Measurements from ENCODE around the gene FRMD1.

Gene FRMD1

GRCh38 chr6:168124158-168124557 lies 45.1 kb upstream of the FRMD1 start:
- TF ChIP-seq, protein P1, sequence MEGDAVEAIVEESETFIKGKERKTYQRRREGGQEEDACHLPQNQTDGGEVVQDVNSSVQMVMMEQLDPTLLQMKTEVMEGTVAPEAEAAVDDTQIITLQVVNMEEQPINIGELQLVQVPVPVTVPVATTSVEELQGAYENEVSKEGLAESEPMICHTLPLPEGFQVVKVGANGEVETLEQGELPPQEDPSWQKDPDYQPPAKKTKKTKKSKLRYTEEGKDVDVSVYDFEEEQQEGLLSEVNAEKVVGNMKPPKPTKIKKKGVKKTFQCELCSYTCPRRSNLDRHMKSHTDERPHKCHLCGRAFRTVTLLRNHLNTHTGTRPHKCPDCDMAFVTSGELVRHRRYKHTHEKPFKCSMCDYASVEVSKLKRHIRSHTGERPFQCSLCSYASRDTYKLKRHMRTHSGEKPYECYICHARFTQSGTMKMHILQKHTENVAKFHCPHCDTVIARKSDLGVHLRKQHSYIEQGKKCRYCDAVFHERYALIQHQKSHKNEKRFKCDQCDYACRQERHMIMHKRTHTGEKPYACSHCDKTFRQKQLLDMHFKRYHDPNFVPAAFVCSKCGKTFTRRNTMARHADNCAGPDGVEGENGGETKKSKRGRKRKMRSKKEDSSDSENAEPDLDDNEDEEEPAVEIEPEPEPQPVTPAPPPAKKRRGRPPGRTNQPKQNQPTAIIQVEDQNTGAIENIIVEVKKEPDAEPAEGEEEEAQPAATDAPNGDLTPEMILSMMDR (IDR thresholded peaks at IDR 0.05; ENCODE audit: low read depth, low read length), result no peak
- H3K4me3 ChIP-seq (ENCODE audit: low read depth, low read length), result no peak overlapping the region

DNA sequence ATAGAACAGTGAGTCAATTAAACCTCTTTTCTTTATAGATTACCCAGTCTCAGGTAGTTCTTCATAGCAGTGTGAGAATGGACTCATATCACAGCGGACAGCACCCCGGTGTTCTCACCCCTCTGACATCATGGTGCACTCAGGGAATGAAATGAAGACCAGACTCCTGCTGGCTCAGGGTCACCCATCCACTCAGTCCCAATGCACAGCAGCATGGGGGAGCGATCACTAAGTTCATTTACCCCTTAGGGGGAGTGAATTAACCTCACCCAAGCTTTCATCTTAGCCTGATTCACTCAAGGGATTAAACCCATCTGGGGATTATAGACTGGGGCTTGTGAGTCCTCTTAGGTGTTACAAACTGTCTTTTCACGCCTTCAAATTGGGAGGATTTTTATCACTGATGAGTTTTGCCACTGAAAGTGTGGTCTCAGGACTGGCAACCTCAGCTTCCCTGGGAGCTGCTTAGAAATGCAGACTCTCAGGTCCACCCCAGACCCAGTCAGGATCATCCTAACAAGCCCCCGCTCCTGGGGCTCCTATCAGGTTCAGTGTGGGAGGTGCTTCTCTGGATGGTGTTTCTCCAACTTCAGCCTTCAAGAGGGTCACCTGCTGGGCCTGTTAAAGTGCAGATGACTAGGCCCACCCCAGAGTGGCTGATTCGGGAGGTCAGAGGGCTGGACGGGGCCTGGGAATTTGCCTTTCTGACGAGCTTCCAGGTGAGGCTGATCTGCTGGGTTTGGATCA lies 44.3 kb upstream of the FRMD1 start:
- TF ChIP-seq, protein P1 (IDR thresholded peaks at IDR 0.05; ENCODE audit: low read depth, low read length), result no peak
- no peak overlapping the region for H3K4me3 ChIP-seq (ENCODE audit: low read depth, low read length)

DNA sequence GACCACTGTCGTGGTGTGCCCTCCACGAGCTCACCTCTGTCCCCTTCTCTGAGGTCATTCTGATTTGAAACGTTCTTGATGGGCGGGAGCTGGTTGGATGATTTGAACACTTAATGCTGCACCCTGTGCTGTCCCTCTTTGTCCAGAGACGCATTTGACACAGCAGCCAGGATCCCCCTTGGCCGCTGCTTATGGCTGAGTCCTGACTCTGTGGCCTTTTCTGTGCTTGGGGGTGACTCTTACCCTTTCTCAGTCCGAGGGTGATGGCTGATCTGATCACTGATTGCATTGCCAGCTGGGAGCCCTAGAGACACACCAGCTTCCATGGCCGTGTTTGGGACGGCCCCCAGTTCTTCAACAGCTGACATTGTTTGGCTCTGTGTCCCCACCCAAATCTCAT lies 43.5 kb upstream of the FRMD1 start:
- TF ChIP-seq, protein P1 (IDR thresholded peaks at IDR 0.05; ENCODE audit: low read depth, low read length), result no peak
- no peak overlapping the region for H3K4me3 ChIP-seq (ENCODE audit: low read depth, low read length)

DNA sequence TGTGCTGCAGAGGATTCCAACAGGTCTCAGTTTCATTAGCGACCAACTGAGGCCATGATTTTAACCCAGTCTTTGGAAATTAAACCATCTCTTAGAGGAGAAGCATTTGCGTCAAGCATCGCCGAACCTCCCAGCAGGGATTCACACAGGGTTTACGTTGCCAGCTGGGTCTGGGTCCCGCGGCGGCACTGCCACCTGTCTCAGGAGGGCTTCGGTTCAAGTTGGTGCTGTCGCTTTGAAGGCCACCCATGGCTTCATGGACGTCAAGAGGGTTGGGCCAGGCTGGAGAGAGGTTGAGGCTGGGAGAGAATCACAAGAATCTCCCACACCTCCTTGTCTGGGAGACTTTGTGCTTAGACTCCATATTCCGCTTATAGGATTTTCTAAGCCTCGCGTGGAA lies 43.0 kb upstream of the FRMD1 start:
- TF ChIP-seq, protein P1 (IDR thresholded peaks at IDR 0.05; ENCODE audit: low read depth, low read length), result no peak
- no peak overlapping the region for H3K4me3 ChIP-seq (ENCODE audit: low read depth, low read length)

GRCh38 chr6:168121303-168121665 lies 42.3 kb upstream of the FRMD1 start:
- no peak overlapping the region for H3K4me3 ChIP-seq (ENCODE audit: low read depth, low read length)
- TF ChIP-seq, protein P1 (IDR thresholded peaks at IDR 0.05; ENCODE audit: low read depth, low read length), result no peak

GRCh38 chr6:168120390-168121302 lies 41.6 kb upstream of the FRMD1 start:
- TF ChIP-seq, protein P1 (IDR thresholded peaks at IDR 0.05; ENCODE audit: low read depth, low read length), result no peak
- no peak overlapping the region for H3K4me3 ChIP-seq (ENCODE audit: low read depth, low read length)

- H3K4me3 ChIP-seq (ENCODE audit: low read depth, low read length), result no peak overlapping the region
- TF ChIP-seq, protein P1 (IDR thresholded peaks at IDR 0.05; ENCODE audit: low read depth, low read length), result no peak
Measured at GRCh38 chr6:168119539-168119938, 40.5 kb upstream of the FRMD1 start.
